Measurements from ENCODE around the gene TWIST2.

The TWIST2 gene

GRCh38 chr2:238856713-238857567 lies 9.1 kb downstream of the TWIST2 start:
- no peak for DNase-seq (ENCODE audit: low spot score)

DNA sequence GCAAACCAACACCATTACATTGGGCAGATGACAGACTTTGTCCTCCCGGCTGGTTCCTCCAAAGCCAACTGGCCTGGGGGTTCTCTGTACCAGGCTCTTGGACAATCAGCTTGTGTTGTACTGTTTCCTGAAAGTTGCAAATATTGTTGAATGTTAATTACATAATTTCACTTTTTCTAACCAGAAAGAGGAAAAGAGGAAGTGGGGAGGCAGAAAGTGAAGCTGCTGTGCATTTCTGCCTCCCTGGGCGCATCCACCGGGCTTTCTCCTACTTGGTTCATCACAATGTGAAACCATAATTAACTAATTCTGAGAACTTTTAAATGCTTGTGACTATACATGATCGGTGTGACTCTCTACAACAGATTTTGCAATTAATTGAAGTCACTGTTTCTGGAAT lies 10.1 kb downstream of the TWIST2 start:
- DNase-seq (ENCODE audit: low spot score): no peak

GRCh38 chr2:238859636-238860347 lies 11.9 kb downstream of the TWIST2 start:
- no peak for DNase-seq (ENCODE audit: low spot score)

DNA sequence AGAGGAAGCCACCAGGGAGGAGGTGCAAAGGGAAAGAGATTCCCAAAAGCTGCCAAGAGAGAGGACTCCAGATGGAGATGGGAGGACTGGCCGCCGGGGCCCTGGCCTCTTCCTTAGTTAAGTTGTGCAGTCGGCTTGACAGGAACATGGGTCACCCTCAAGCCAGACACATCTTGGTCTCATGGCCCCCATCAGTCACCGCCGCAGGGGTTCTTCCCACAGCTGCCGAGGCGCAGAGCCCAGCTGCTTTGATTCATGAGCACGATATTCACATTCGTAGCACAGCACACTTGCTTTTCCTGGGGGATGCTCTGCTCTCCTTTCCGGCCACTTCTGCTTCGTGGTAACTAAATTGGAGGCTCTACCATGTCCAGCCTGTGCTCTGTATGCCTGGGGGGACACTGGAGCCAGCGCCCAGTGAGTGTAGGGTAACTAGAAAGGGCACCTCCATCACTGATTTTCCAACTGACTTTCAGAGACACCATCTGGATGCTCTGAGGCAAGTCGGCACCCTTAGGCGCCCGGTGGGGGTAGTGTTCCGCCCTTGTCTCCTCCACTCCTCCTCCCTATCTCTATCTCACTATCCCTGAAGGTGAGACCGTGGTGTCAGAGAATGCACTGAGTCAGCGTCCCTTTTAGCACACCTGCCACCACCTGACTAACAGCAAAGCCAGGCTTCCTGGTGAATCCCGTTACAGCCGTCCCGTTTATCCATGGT lies 13.3 kb downstream of the TWIST2 start:
- DNase-seq (ENCODE audit: low spot score): no peak

- DNase-seq (ENCODE audit: low spot score): no peak
These were observed 14.0 kb downstream of the TWIST2 start for GRCh38 chr2:238861766-238862315.

DNA sequence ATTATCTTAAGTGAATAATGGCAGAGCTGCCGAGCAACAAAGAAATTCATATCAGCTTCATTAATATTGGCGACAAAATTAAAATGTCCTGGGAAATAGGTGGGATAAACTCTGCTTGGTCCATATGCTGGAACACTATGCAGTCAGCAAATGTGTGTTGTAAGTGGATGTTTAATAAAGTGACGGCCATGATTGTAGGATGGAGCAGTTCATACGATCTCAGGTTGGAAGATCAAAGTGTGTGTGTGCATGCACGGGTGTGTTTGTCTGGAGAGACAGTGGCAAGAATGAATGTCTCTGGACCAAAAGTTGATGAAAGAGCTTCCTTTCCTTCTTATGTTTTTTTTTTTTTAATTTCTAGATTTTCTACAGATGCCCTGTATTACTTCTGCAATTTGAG lies 14.8 kb downstream of the TWIST2 start:
- no peak for DNase-seq (ENCODE audit: low spot score)

GRCh38 chr2:238863231-238863630 lies 15.3 kb downstream of the TWIST2 start:
- no peak for DNase-seq (ENCODE audit: low spot score)

DNA sequence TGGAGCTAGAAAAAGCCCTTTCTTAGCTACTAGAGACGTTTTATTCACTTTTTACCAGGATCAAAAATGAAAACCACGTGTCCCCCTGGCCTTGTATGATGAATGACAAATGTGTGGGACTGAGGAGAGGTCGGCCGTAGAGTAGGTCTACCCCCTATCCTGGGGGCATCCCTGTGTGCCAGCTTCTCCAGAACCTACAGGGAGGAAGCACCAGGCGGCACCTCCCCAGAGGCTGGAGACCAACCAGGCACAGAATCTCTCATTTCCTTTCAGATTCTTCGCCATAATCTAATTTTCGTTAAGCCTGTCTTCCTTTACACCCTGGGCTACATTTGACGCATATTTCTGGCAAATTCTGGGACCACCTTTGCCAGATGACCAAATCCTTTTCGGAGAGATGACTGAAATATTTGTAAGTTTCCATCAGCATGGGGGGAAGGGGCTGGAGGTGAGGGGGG lies 15.9 kb downstream of the TWIST2 start:
- DNase-seq (ENCODE audit: low spot score): no peak

DNA sequence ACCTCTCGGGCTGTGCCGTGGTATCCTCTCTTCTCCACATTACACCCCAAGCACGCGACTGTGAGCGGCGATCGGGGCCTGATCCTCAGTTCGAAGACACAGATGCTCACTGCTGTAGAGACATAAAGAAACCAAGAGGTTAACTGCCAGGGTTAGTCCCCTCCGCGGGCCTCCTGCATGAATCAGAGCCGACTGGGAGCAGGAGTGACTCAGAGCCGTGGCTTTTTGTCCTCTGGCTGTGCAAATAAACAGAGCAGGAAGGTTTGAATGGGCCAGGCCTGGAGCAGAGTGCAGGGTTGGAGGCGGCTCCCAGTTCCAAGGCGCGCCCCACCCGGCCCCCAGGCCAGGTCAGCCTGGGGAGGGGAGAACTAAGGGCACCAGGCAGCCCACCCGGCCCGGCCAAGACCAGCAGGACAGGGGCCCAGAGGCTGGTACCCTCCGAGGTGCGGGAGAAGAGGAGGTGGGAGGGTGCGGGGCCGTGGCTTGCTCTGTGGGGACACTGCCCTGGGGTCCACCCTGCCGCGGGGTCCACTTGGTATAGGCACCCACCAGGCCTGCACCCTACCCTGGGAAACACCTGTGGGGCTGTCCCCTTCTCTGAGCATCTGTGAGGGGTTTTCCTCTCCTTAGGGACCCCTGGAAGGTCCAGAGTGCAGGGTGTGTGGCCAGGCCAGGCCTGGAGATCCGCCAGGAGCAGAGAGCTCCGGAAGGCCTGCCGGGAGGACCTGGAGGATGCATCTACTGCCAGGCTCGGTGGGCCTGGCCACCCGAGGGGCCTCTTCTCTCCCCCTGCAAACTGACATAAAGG lies 16.5 kb downstream of the TWIST2 start:
- DNase-seq (ENCODE audit: low spot score): peak; percentile 93

- DNase-seq (ENCODE audit: low spot score): no peak
These were observed 17.3 kb downstream of the TWIST2 start for GRCh38 chr2:238865015-238865719.

GRCh38 chr2:238865744-238866355 lies 18.0 kb downstream of the TWIST2 start:
- DNase-seq (ENCODE audit: low spot score): no peak

DNA sequence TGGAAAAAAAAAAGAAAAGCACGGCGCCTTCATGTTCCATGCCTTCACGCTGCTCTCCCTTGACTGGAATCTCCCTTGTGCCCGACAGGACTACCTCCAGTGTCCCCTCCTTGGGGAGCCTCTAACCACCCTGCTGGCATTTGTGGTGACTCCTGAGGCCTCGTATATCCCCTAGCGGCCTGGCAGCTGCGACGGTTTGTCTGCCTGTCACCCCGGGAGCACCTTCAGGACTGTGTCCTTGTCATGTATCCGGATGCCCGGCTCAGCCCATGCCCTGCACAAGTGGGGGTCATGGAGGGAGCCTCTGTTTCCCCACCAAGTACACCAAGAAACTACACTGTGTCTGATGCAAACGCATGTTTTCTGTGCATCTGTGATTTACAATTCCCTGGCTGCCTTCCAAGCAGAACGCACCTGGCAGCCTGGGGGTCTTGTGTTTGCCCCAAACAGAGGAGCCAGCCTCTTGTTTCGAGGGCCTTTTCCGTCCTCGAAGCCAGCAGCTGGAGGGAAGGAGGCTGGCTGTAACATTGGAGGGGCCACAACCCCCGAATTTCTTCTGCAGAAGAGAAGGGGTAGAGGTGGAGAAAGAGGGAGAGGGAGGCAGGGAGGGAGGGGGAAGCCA lies 18.9 kb downstream of the TWIST2 start:
- DNase-seq (ENCODE audit: low spot score): no peak

- DNase-seq (ENCODE audit: low spot score): no peak
These were observed 20.2 kb downstream of the TWIST2 start for GRCh38 chr2:238868067-238868524.

DNA sequence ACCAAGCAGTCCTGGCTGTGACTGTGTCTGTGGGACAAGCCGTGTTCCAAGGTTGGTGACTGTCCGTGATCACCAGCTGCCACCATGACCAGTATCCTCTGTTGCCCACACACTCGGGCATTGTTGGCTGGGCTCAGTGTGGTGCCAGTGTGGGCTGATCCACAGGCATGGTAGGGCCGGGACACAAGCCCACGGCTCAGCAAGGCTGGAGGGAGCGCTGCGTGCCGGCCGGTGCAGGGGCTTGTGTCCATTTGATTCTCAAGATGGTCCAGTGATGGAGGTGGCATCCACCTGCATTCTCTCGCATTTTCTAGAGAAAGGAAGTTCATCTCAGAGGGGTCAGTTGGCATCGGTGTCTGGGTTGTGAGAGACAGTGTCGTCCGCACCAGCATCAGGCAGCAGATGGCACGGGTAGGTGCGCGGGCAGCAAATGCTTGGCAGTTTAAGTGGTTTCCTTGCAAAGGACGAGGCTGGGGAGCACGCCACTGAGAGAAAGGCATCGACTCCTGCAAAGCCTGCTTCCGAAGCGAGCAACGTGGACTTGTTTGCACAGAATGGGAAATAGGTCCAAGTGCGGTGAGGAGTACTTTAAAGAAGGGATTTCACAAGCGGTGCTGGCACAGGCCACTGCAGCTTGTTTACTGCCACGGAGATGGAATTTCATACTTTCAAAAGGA lies 20.9 kb downstream of the TWIST2 start:
- DNase-seq (ENCODE audit: low spot score): no peak

DNA sequence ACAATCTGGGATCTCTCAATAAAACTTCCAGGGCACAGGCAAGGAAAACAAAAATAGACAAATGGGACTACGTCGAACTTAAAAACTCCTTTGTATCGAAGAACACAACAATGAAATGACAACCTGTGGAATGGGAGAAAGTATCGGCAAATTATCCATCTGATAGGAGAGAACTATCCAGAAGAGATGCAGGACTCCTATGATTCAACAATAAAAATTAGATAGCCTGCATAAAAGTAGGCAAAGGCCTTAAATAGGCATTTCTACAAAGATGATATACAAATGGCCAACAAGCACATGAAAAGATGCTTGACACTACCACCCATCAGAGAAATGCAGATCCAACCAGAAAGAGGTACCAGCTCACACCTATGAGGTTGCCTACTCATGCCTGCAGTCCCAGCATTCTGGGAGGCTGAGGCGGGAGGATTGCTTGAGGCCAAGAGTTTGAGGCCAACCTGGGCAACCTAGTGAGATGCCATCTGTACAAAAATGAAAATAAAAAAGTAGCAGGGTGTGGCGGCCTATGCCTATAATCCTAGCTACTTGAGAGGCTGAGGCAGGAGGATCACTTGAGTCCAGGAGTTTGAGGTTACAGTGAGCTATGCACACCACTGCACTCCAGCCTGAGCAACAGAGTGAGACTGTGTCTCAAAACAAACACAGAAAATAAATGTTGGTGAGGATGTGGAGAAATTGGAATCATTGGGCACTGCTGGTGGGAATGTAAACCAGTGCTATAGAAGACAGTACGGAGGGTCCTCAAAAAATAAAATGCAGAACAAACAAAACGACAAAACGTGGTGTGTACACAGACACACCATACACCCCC lies 21.6 kb downstream of the TWIST2 start:
- peak; percentile 27 for DNase-seq (ENCODE audit: low spot score)

GRCh38 chr2:238870261-238870660 lies 22.4 kb downstream of the TWIST2 start:
- DNase-seq (ENCODE audit: low spot score): no peak

GRCh38 chr2:238872026-238872425 lies 24.1 kb downstream of the TWIST2 start:
- no peak for DNase-seq (ENCODE audit: low spot score)

DNA sequence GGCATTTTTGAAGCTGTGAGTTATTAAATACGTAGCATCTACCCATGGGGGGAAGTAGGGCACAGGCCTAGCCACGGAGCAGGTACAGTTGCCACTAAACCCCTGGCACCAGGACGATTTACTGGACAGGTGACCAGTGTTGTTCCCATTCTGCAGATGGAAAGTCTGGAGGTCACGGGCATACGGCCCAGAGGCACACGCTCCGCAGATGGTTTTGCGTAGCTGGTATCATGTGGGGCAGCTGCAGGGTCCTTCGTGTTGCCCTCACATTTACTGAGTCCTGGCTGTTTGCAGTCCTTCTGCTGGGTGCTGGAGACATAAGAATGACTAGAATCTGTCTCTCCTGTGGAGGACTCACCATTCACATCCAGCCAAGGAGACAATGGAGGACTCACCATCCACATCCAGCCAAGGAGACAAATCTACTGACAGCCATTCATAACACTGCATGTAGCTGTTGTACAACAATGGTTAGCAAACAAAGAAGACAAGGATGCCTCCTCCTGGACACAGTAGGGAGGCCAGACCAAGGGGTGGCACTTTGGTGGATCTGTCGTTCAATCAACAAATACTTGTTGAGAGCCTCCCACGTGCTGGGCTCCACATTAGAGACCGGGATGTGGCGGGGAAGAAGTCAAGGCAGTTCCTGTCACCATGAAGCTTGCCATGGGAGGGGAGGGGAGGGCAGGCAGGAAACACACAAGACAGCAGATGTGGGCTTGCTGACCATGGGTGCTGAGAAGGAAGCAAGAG lies 24.9 kb downstream of the TWIST2 start:
- no peak for DNase-seq (ENCODE audit: low spot score)

Data from SW480 (cell line).